ENCODE results near the gene HERC2. TPM values are rescaled to one million over a fixed set of nuclear protein-coding genes. Genes with fewer than 3 reads are reported as not detected.

The HERC2 gene
- total and polyA plus RNA-seq, 2 of the 8 experiments (the other 6 are each of a cell fraction or from before 2014, with no cell fraction given), result 83.0 to 88.7 TPM

DNA sequence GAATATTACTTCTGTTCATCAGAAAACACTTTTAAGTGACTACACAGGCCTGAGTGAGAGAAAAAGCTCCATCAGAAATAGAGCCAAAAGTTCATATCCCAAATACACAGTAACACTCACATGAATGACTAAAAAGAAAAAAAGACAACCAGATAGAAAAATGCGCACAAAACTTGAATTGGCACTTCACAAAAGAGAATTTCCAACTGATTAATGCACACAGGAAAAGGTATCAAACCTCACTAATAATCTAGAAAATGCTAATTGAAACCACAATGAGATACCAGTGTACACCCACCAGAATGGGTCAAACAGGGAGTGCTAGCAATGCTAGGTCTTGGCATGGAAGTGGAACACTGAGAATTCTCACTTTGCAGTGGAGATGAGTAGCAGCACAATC is 78.6 kb downstream of the HERC2 start:
- Histone ChIP-seq H3K27me3 (replicated peaks in 1 of 4; ENCODE audit: control insufficient read depth in 3 of 4, extremely low read depth in 1 of 4, insufficient read depth in 3 of 4, low read length in 3 of 4) (no peaks in the 10 kb centered on the region), H3K36me3 (ENCODE audit: control insufficient read depth in 2 of 4, insufficient read depth in 4 of 4, low read length in 3 of 4) (peaks cover 11 to 51% (median 34%) of the 10 kb centered on the region in 4 experiments; a peak in 7 of 8 replicates), H2BK120ac (replicated peaks; ENCODE audit: low read depth, low read length) (no peak overlapping the region), H3K79me2 (ENCODE audit: control insufficient read depth in 1 of 2, insufficient read depth in 2 of 2, low read length in 2 of 2) (no peaks in the 10 kb centered on the region), H4K8ac (ENCODE audit: extremely low read depth, insufficient read depth, low read length) (no peak overlapping the region), H3K18ac (ENCODE audit: extremely low read depth, low read length) (no peak overlapping the region), H4K91ac (replicated peaks; ENCODE audit: insufficient read length, low read length) (no peak overlapping the region), H2AK5ac (ENCODE audit: low read depth, low read length) (no peak overlapping the region), H3K4me3 (ENCODE audit: extremely low read depth in 1 of 4, insufficient read depth in 2 of 4, low read depth in 3 of 4, low read length in 4 of 4) (no peak overlapping the region), H3K14ac (ENCODE audit: insufficient read length) (no peak overlapping the region), H4K5ac (ENCODE audit: insufficient read length, low read depth, low read length) (no peak overlapping the region), H3K79me1 (ENCODE audit: low read depth, low read length) (no peaks in the 10 kb centered on the region), H2BK20ac (ENCODE audit: low read length) (no peak overlapping the region), H3K9ac (replicated peaks in 1 of 4; ENCODE audit: extremely low read depth in 1 of 4, low read depth in 3 of 4, low read length in 3 of 4) (no peak overlapping the region), H2BK12ac (ENCODE audit: low read depth, low read length) (no peak overlapping the region), H3K4ac (replicated peaks; ENCODE audit: insufficient read length, low read depth, low read length) (no peak overlapping the region), H3K27ac (ENCODE audit: low read depth, low read length) (no peak overlapping the region), H3K4me1 (replicated peaks in 1 of 4; ENCODE audit: control insufficient read depth in 3 of 4, insufficient read depth in 4 of 4, low read length in 3 of 4) (no peaks in the 10 kb centered on the region), H3K56ac (replicated peaks; ENCODE audit: insufficient read length, low read depth, low read length) (no peak overlapping the region), H3K23ac (ENCODE audit: insufficient read length) (no peak overlapping the region), H3K9me3 (ENCODE audit: insufficient read depth in 2 of 2, low read depth in 1 of 2, low read length in 1 of 2) (no peaks in the 10 kb centered on the region; a peak in 1 of 4 replicates), H4K20me1 (replicated peaks in 1 of 2; ENCODE audit: control insufficient read depth in 1 of 2, insufficient read depth in 2 of 2, low read length in 2 of 2) (peaks cover 0 to 2% of the 10 kb centered on the region in 2 experiments), H2BK15ac (ENCODE audit: low read length) (no peak overlapping the region), H3K23me2 (ENCODE audit: low read depth, low read length) (no peaks in the 10 kb centered on the region), H2BK5ac (ENCODE audit: low read depth, low read length) (no peak overlapping the region), H2AFZ (ENCODE audit: low read length) (no peak overlapping the region), H3K4me2 (ENCODE audit: insufficient read depth in 1 of 2, low read depth in 2 of 2, low read length in 2 of 2) (no peak overlapping the region)
- CTCF ChIA-PET (ENCODE audit: partially characterized antibody), result no interaction called here
- 88% methylated on average over 1 of the region's 1 CpG; no CpG with 5 or more reads in 1 of the 2 experiments for WGBS, 2 experiments (ENCODE audit: extremely low coverage in 1 of 2, insufficient coverage in 1 of 2, insufficient read length in 1 of 2, insufficient replicate concordance in 2 of 2, low coverage in 1 of 2, low lambda C conversion rate in 2 of 2, missing lambda C conversion rate in 1 of 2)
- TF ChIP-seq SP1 (IDR thresholded peaks at IDR 0.05; ENCODE audit: low read depth, low read length) (no peak), GTF2F1 (IDR thresholded peaks at IDR 0.05; ENCODE audit: borderline replicate concordance, low read depth, low read length) (no peak), CTBP2 (IDR thresholded peaks at IDR 0.05; ENCODE audit: borderline replicate concordance, insufficient read depth, insufficient read length, low read length) (no peak), SRF (IDR thresholded peaks at IDR 0.05; ENCODE audit: low read depth, low read length) (no peak), EZH2 (IDR thresholded peaks at IDR 0.05; ENCODE audit: low read depth, low read length, severe bottlenecking) (no peak), GABPA (IDR thresholded peaks at IDR 0.05; ENCODE audit: borderline replicate concordance, insufficient read depth, low read length) (no peak), NRF1 (IDR thresholded peaks at IDR 0.05; ENCODE audit: low read depth, low read length) (no peak), RBBP5 (IDR thresholded peaks at IDR 0.05; ENCODE audit: borderline replicate concordance, low read depth, low read length) (no peak), TBP (IDR thresholded peaks at IDR 0.05; ENCODE audit: low read depth, low read length) (no peak)
- TF ChIP-seq, protein P1, sequence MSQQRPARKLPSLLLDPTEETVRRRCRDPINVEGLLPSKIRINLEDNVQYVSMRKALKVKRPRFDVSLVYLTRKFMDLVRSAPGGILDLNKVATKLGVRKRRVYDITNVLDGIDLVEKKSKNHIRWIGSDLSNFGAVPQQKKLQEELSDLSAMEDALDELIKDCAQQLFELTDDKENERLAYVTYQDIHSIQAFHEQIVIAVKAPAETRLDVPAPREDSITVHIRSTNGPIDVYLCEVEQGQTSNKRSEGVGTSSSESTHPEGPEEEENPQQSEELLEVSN (IDR thresholded peaks at IDR 0.05), result no peak
- FAIRE-seq (no peak), DNase-seq (ENCODE audit: low read depth in 1 of 2, low spot score in 2 of 2) (no peak)
- POLR2A ChIA-PET (ENCODE audit: partially characterized antibody), result no interaction called here
